Measurements from ENCODE around the gene DPYD.

DNA sequence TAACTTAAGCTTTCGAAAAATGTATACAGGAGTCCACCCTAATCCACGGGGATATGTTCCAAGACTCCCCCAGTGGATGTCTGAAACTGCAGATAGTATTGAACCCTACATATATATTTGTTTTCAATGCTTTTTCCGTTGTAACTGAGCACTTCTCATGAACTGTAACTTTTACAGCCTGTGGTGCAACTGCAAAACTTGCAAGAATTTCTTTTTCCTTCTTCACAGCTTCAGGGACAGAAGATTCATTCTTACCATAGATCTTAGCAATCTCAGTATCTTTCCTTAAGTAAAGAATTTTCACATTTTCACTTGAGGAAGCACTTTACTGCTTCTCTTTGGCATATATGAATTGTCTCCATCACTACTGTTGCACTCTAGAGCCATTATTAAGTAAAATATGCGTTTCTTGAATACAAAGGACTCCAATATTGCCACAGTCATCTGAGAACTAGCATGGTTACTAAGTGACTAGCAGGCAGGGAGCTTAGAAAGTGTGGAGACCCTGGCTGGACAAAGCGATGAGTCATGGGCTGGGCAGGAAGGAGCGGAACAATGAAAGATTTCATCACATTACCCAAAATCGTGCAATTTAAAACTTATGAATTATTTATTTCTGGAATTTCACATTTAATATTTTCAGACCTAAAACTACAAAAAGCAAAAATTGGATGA, 14.1 kb downstream of the DPYD start:
- TF ChIP-seq, protein P1, sequence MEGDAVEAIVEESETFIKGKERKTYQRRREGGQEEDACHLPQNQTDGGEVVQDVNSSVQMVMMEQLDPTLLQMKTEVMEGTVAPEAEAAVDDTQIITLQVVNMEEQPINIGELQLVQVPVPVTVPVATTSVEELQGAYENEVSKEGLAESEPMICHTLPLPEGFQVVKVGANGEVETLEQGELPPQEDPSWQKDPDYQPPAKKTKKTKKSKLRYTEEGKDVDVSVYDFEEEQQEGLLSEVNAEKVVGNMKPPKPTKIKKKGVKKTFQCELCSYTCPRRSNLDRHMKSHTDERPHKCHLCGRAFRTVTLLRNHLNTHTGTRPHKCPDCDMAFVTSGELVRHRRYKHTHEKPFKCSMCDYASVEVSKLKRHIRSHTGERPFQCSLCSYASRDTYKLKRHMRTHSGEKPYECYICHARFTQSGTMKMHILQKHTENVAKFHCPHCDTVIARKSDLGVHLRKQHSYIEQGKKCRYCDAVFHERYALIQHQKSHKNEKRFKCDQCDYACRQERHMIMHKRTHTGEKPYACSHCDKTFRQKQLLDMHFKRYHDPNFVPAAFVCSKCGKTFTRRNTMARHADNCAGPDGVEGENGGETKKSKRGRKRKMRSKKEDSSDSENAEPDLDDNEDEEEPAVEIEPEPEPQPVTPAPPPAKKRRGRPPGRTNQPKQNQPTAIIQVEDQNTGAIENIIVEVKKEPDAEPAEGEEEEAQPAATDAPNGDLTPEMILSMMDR (IDR thresholded peaks at IDR 0.05; ENCODE audit: low read length), result no peak
- no peak for TF ChIP-seq EZH2 (optimal IDR thresholded peaks at IDR 0.05; ENCODE audit: low read depth, low read length)
